H1 (cell line): ENCODE measurements around the gene RBM10.

Experiments
- ATF2 ChIP-seq: IDR thresholded peaks from 2 replicates; pipeline ENCODE4 v1.6.1; 2012; ENCODE audit warnings: low read length, inconsistent platforms
- BCL11A ChIP-seq, 2 experiments: IDR thresholded peaks; one replicate each; pipeline ENCODE4 v1.6.1; 2011; ENCODE audit warnings: low read depth in 2 of 2, low read length in 2 of 2, mild to moderate bottlenecking in 2 of 2
- BRCA1 ChIP-seq: IDR thresholded peaks from 2 replicates; pipeline ENCODE4 v1.6.1; 2012; ENCODE audit warnings: low read depth, low read length, improper control_type of control experiment
- CTCF ChIP-seq, 3 experiments: IDR thresholded peaks; 1 replicate in 2 of 3; 2 replicates in 1 of 3; pipeline versions ENCODE4 v1.5.1 to v1.6.1; 2011; ENCODE audit warnings: low read length in 3 of 3, mild to moderate bottlenecking in 3 of 3, inconsistent platforms in 2 of 3, low read depth in 1 of 3, moderate library complexity in 1 of 3; ENCODE audit not compliant: insufficient read depth in 1 of 3; ENCODE audit errors: control extremely low read depth in 1 of 3
- EGR1 ChIP-seq: IDR thresholded peaks from 2 replicates; pipeline ENCODE4 v1.6.1; 2011; ENCODE audit warnings: low read depth, low read length, borderline replicate concordance
- EP300 ChIP-seq, 2 experiments: IDR thresholded peaks; 1 replicate in 1 of 2; 2 replicates in 1 of 2; pipeline ENCODE4 v1.6.1; 2011 to 2012; ENCODE audit warnings: low read depth in 2 of 2, low read length in 2 of 2, mild to moderate bottlenecking in 2 of 2, borderline replicate concordance in 1 of 2, inconsistent platforms in 1 of 2, moderate library complexity in 1 of 2
- POLR2A ChIP-seq, 2 experiments: IDR thresholded peaks; 1 replicate in 1 of 2; 2 replicates in 1 of 2; pipeline ENCODE4 v1.6.1; 2011; ENCODE audit warnings: low read depth in 2 of 2, low read length in 2 of 2, mild to moderate bottlenecking in 2 of 2; ENCODE audit errors: control extremely low read depth in 1 of 2
- RFX5 ChIP-seq: IDR thresholded peaks from 2 replicates; pipeline ENCODE4 v1.6.1; 2011; ENCODE audit warnings: low read depth, low read length, improper control_type of control experiment, borderline replicate concordance
- SIN3A ChIP-seq, 2 experiments: IDR thresholded peaks in 1 of 2; conservative IDR thresholded peaks in 1 of 2; 2 replicates each; pipeline ENCODE4 v1.6.1; 2011 to 2012; ENCODE audit warnings: low read length in 2 of 2, improper control_type of control experiment in 1 of 2, low read depth in 1 of 2, mild to moderate bottlenecking in 1 of 2
- SIX5 ChIP-seq: IDR thresholded peaks from 2 replicates; pipeline ENCODE4 v1.6.1; 2011; ENCODE audit warnings: mild to moderate bottlenecking, low read depth, low read length
- SRF ChIP-seq: IDR thresholded peaks from 2 replicates; pipeline ENCODE4 v1.6.1; 2011; ENCODE audit warnings: mild to moderate bottlenecking, low read depth, low read length, moderate library complexity
- TAF1 ChIP-seq: IDR thresholded peaks from 2 replicates; pipeline ENCODE4 v1.6.1; 2011; ENCODE audit warnings: mild to moderate bottlenecking, low read depth, low read length
- USF2 ChIP-seq: IDR thresholded peaks from 2 replicates; pipeline ENCODE4 v1.6.1; 2011; ENCODE audit warnings: low read length, improper control_type of control experiment

- TF ChIP-seq SIX5 (no peak), TAF1 (no peak), POLR2A (IDR thresholded peaks at IDR 0.05; ENCODE audit: control extremely low read depth in 1 of 2, low read depth in 2 of 2, low read length in 2 of 2) (no peak), USF2 (no peak), SIN3A (conservative IDR thresholded peaks at IDR 0.05 in 1 of 2, IDR thresholded peaks at IDR 0.05 in 1 of 2; ENCODE audit: low read depth in 1 of 2, low read length in 2 of 2) (no peak), CTCF (IDR thresholded peaks at IDR 0.05; ENCODE audit: control extremely low read depth in 1 of 3, insufficient read depth in 1 of 3, low read depth in 1 of 3, low read length in 3 of 3) (no peak), ATF2 (no peak), EP300 (IDR thresholded peaks at IDR 0.05; ENCODE audit: borderline replicate concordance in 1 of 2, low read depth in 2 of 2, low read length in 2 of 2) (no peak), BRCA1 (no peak), BCL11A (IDR thresholded peaks at IDR 0.05; ENCODE audit: low read depth in 2 of 2, low read length in 2 of 2) (no peak), RFX5 (no peak), SRF (no peak), EGR1 (no peak)
Observed at GRCh38 chrX:47138171-47138570, 6.8 kb upstream of the RBM10 start.
